Neural progenitor cell (in vitro differentiated cells): ENCODE data around the gene MTCL3.

Experiments used
- DNase-seq: peaks from one replicate; pipeline ENCODE4 v3.0.0-alpha.2; 2016; ENCODE audit warnings: low spot score
- H2AFZ ChIP-seq: fragments of 200-600 bp; sonication (generic); replicated peaks from 2 replicates; pipeline ENCODE4 v1.6.1; 2016; ENCODE audit warnings: antibody characterized with exemption
- H3F3A ChIP-seq: fragments of 200-600 bp; sonication (generic); 2 replicates; pipeline ENCODE4 v1.6.1; 2016; ENCODE audit warnings: antibody characterized with exemption, low read depth
- H3K27ac ChIP-seq: fragments of 200-600 bp; sonication (generic); 2 replicates; pipeline ENCODE4 v1.5.1; 2016; ENCODE audit warnings: mild to moderate bottlenecking
- H3K27me3 ChIP-seq: fragments of 200-600 bp; sonication (generic); 2 replicates; pipeline ENCODE4 v1.6.1; 2016; ENCODE audit warnings: mild to moderate bottlenecking, moderate library complexity
- H3K36me3 ChIP-seq: fragments of 200-600 bp; sonication (generic); 2 replicates; pipeline ENCODE4 v1.5.1; 2016
- H3K4me1 ChIP-seq: fragments of 200-600 bp; sonication (generic); 2 replicates; pipeline ENCODE4 v1.6.1; 2016; ENCODE audit warnings: mixed run types
- H3K4me2 ChIP-seq: fragments of 200-600 bp; sonication (generic); 2 replicates; pipeline ENCODE4 v1.6.1; 2016
- H3K4me3 ChIP-seq: fragments of 200-600 bp; sonication (generic); 2 replicates; pipeline ENCODE4 v1.5.1; 2016
- H3K79me2 ChIP-seq: fragments of 200-600 bp; sonication (generic); 2 replicates; pipeline ENCODE4 v1.6.1; 2016; ENCODE audit warnings: low read depth
- H3K9ac ChIP-seq: fragments of 200-600 bp; sonication (generic); 2 replicates; pipeline ENCODE4 v1.6.1; 2016
- H3K9me3 ChIP-seq: fragments of 200-600 bp; sonication (generic); 2 replicates; pipeline ENCODE4 v1.5.1; 2016; ENCODE audit warnings: low read depth
- H4K20me1 ChIP-seq: fragments of 200-600 bp; sonication (generic); 2 replicates; pipeline ENCODE4 v1.6.1; 2016; ENCODE audit warnings: low read depth
- H3K27ac Mint-ChIP-seq: 3 replicates; pipeline ENCODE4 v1.8.0; 2021; ENCODE audit warnings: mixed read lengths
- H3K27me3 Mint-ChIP-seq: 2 replicates; pipeline ENCODE4 v1.8.0; 2022; ENCODE audit warnings: low read depth, mild to moderate bottlenecking, inconsistent platforms, moderate library complexity, mixed read lengths; ENCODE audit not compliant: insufficient read depth
- H3K36me3 Mint-ChIP-seq: 3 replicates; pipeline ENCODE4 v1.8.0; 2021; ENCODE audit warnings: mixed read lengths
- H3K4me1 Mint-ChIP-seq: 3 replicates; pipeline ENCODE4 v1.8.0; 2021; ENCODE audit warnings: mixed read lengths
- H3K4me3 Mint-ChIP-seq: 3 replicates; pipeline ENCODE4 v1.8.0; 2021; ENCODE audit warnings: mild to moderate bottlenecking, moderate library complexity, mixed read lengths
- H3K9me3 Mint-ChIP-seq: 3 replicates; pipeline ENCODE4 v1.8.0; 2020; ENCODE audit warnings: mixed read lengths
- CTCF ChIP-seq: fragments of 200-600 bp; sonication (generic); IDR thresholded peaks from 2 replicates; pipeline ENCODE4 v1.5.1; 2017; ENCODE audit warnings: antibody characterized with exemption, mild to moderate bottlenecking
- EZH2 ChIP-seq: fragments of 200-600 bp; sonication (generic); IDR thresholded peaks from 2 replicates; pipeline ENCODE4 v1.6.1; 2017; ENCODE audit warnings: antibody characterized with exemption, mild to moderate bottlenecking, moderate library complexity
- EZH2phosphoT487 ChIP-seq: fragments of 200-600 bp; sonication (generic); IDR thresholded peaks from 2 replicates; pipeline ENCODE4 v1.6.1; 2017; ENCODE audit warnings: antibody characterized with exemption

MTCL3 gene

GRCh38 chr6:127447780-127448179, 71.4 kb downstream of the MTCL3 start:
- H3K79me2 ChIP-seq, result no peaks in the 10 kb centered on the region
- H3K36me3 ChIP-seq, result peaks cover 3% of the 10 kb centered on the region
- H2AFZ ChIP-seq, result no peak overlapping the region
- H3K9me3 ChIP-seq, result no peaks in the 10 kb centered on the region
- no peaks in the 10 kb centered on the region for H3F3A ChIP-seq
- Mint-ChIP-seq H3K36me3 (peaks cover 37% of the 10 kb centered on the region), H3K27ac (no peak overlapping the region), H3K27me3 (no peaks in the 10 kb centered on the region), H3K4me1 (no peaks in the 10 kb centered on the region), H3K9me3 (no peaks in the 10 kb centered on the region), H3K4me3 (no peak overlapping the region)
- H3K4me2 ChIP-seq, result no peak overlapping the region
- no peak overlapping the region for H3K27ac ChIP-seq
- H3K4me1 ChIP-seq, result no peaks in the 10 kb centered on the region
- no peak for TF ChIP-seq EZH2
- TF ChIP-seq CTCF, result no peak
- no peak for TF ChIP-seq EZH2phosphoT487
- no peak for DNase-seq
- no peak overlapping the region for H3K4me3 ChIP-seq
- H3K27me3 ChIP-seq, result no peaks in the 10 kb centered on the region
- no peaks in the 10 kb centered on the region for H4K20me1 ChIP-seq
- H3K9ac ChIP-seq, result no peak overlapping the region

- no peak for DNase-seq
- no peaks in the 10 kb centered on the region for H3K27me3 Mint-ChIP-seq
- no peaks in the 10 kb centered on the region for H3K9me3 Mint-ChIP-seq
- H3K4me3 Mint-ChIP-seq, result no peak overlapping the region
- peaks cover 5% of the 10 kb centered on the region for H3K36me3 ChIP-seq
- no peak overlapping the region for H3K4me2 ChIP-seq
- H3K36me3 Mint-ChIP-seq, result peaks cover 38% of the 10 kb centered on the region
- no peaks in the 10 kb centered on the region for H3K27me3 ChIP-seq
- H3K79me2 ChIP-seq, result no peaks in the 10 kb centered on the region
- no peak overlapping the region for H3K4me3 ChIP-seq
- H2AFZ ChIP-seq, result no peak overlapping the region
- no peak overlapping the region for H3K9ac ChIP-seq
- H3K27ac Mint-ChIP-seq, result no peak overlapping the region
- H4K20me1 ChIP-seq, result no peaks in the 10 kb centered on the region
- H3K27ac ChIP-seq, result no peak overlapping the region
- no peaks in the 10 kb centered on the region for H3K4me1 Mint-ChIP-seq
- no peaks in the 10 kb centered on the region for H3F3A ChIP-seq
- H3K9me3 ChIP-seq, result no peaks in the 10 kb centered on the region
- no peaks in the 10 kb centered on the region for H3K4me1 ChIP-seq
- TF ChIP-seq CTCF (no peak), EZH2 (no peak), EZH2phosphoT487 (no peak)
Measured at GRCh38 chr6:127446356-127446755, 72.8 kb downstream of the MTCL3 start.

GRCh38 chr6:127441881-127442280, 77.3 kb downstream of the MTCL3 start:
- Histone ChIP-seq H3K27me3 (no peaks in the 10 kb centered on the region), H3K27ac (no peak overlapping the region), H3K9ac (no peak overlapping the region), H4K20me1 (no peaks in the 10 kb centered on the region), H3K36me3 (peaks cover 5% of the 10 kb centered on the region), H2AFZ (no peak overlapping the region), H3K79me2 (no peaks in the 10 kb centered on the region), H3F3A (no peaks in the 10 kb centered on the region), H3K4me2 (no peak overlapping the region), H3K4me1 (no peaks in the 10 kb centered on the region), H3K4me3 (no peak overlapping the region), H3K9me3 (no peaks in the 10 kb centered on the region)
- H3K27ac Mint-ChIP-seq, result no peak overlapping the region
- peaks cover 18% of the 10 kb centered on the region for H3K36me3 Mint-ChIP-seq
- no peak overlapping the region for H3K4me3 Mint-ChIP-seq
- no peak for TF ChIP-seq EZH2
- TF ChIP-seq CTCF, result no peak
- no peak for TF ChIP-seq EZH2phosphoT487
- no peaks in the 10 kb centered on the region for H3K27me3 Mint-ChIP-seq
- no peaks in the 10 kb centered on the region for H3K9me3 Mint-ChIP-seq
- DNase-seq, result no peak
- H3K4me1 Mint-ChIP-seq, result no peaks in the 10 kb centered on the region
